ENCODE data around the gene PPP1R15B.

DNA sequence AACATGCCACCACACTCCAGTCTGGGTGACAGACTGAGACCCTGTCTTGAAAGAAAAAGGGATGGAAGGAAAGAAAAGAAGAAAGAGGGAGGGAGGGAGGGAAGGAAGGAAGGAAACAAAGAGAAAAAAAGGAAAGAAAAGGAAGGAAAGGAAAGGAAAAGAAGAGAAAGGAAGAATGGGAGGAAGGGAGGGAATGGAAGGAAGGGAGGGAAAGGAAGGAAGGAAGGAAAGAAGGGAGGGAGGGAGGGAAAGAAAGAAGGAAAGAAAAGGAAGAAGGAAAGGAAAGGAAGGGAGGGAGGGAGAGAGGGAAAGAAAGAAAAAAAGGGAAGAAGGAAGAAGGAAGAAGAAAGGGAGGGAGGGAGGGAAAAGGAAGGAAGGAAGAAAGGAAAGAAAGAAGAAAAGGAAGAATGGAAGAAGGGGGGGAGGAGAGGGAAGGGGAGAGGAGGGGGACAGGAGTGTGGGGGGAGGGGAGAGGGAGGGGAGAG is 5.0 kb upstream of the PPP1R15B start:
- TF ChIP-seq, protein P1, sequence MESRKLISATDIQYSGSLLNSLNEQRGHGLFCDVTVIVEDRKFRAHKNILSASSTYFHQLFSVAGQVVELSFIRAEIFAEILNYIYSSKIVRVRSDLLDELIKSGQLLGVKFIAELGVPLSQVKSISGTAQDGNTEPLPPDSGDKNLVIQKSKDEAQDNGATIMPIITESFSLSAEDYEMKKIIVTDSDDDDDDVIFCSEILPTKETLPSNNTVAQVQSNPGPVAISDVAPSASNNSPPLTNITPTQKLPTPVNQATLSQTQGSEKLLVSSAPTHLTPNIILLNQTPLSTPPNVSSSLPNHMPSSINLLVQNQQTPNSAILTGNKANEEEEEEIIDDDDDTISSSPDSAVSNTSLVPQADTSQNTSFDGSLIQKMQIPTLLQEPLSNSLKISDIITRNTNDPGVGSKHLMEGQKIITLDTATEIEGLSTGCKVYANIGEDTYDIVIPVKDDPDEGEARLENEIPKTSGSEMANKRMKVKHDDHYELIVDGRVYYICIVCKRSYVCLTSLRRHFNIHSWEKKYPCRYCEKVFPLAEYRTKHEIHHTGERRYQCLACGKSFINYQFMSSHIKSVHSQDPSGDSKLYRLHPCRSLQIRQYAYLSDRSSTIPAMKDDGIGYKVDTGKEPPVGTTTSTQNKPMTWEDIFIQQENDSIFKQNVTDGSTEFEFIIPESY (IDR thresholded peaks at IDR 0.05; ENCODE audit: extremely low read depth, insufficient replicate concordance, low read length): no peak
- TF ChIP-seq, protein P2, sequence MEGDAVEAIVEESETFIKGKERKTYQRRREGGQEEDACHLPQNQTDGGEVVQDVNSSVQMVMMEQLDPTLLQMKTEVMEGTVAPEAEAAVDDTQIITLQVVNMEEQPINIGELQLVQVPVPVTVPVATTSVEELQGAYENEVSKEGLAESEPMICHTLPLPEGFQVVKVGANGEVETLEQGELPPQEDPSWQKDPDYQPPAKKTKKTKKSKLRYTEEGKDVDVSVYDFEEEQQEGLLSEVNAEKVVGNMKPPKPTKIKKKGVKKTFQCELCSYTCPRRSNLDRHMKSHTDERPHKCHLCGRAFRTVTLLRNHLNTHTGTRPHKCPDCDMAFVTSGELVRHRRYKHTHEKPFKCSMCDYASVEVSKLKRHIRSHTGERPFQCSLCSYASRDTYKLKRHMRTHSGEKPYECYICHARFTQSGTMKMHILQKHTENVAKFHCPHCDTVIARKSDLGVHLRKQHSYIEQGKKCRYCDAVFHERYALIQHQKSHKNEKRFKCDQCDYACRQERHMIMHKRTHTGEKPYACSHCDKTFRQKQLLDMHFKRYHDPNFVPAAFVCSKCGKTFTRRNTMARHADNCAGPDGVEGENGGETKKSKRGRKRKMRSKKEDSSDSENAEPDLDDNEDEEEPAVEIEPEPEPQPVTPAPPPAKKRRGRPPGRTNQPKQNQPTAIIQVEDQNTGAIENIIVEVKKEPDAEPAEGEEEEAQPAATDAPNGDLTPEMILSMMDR (IDR thresholded peaks at IDR 0.05 in 2 of 3, conservative IDR thresholded peaks at IDR 0.05 in 1 of 3; ENCODE audit: borderline replicate concordance in 1 of 3, insufficient read depth in 1 of 3, low read depth in 2 of 3, low read length in 2 of 3): no peak
- TF ChIP-seq POLR2AphosphoS5 (IDR thresholded peaks at IDR 0.05; ENCODE audit: low read depth, low read length): no peak
- no peak for TF ChIP-seq POLR2A (IDR thresholded peaks at IDR 0.05; ENCODE audit: borderline replicate concordance, extremely low read depth, insufficient read depth, insufficient read length)
- TF ChIP-seq, protein P3, sequence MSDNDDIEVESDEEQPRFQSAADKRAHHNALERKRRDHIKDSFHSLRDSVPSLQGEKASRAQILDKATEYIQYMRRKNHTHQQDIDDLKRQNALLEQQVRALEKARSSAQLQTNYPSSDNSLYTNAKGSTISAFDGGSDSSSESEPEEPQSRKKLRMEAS (IDR thresholded peaks at IDR 0.05): no peak
- TF ChIP-seq, protein P4, sequence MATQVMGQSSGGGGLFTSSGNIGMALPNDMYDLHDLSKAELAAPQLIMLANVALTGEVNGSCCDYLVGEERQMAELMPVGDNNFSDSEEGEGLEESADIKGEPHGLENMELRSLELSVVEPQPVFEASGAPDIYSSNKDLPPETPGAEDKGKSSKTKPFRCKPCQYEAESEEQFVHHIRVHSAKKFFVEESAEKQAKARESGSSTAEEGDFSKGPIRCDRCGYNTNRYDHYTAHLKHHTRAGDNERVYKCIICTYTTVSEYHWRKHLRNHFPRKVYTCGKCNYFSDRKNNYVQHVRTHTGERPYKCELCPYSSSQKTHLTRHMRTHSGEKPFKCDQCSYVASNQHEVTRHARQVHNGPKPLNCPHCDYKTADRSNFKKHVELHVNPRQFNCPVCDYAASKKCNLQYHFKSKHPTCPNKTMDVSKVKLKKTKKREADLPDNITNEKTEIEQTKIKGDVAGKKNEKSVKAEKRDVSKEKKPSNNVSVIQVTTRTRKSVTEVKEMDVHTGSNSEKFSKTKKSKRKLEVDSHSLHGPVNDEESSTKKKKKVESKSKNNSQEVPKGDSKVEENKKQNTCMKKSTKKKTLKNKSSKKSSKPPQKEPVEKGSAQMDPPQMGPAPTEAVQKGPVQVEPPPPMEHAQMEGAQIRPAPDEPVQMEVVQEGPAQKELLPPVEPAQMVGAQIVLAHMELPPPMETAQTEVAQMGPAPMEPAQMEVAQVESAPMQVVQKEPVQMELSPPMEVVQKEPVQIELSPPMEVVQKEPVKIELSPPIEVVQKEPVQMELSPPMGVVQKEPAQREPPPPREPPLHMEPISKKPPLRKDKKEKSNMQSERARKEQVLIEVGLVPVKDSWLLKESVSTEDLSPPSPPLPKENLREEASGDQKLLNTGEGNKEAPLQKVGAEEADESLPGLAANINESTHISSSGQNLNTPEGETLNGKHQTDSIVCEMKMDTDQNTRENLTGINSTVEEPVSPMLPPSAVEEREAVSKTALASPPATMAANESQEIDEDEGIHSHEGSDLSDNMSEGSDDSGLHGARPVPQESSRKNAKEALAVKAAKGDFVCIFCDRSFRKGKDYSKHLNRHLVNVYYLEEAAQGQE (IDR thresholded peaks at IDR 0.05; ENCODE audit: low read depth): no peak
- no peak for TF ChIP-seq YY1 (IDR thresholded peaks at IDR 0.05; ENCODE audit: extremely low read depth, insufficient replicate concordance, low read depth, low read length)

All from HCT116 (cell line).